MCF 10A (cell line): ENCODE measurements around the gene CAST. TPM values are rescaled to one million over a fixed set of nuclear protein-coding genes. Genes with fewer than 3 reads are reported as not detected.

Experiments used
- BruUV-seq: library from RNA; stranded (reverse); fragments of 400-500 nt; replicated peaks from 2 replicates; lab custom pipeline; 2021; lab: Mats Ljungman, UMichigan
- CTCF ChIA-PET: fragments of 300-600 bp; sonication (Branson Sonifier 250); formaldehyde crosslinking; extraction: SDS; loops from one replicate; lab custom pipeline; 2021; ENCODE audit warnings: antibody characterized with exemption, inconsistent platforms; lab: Yijun Ruan, JAX
- POLR2A ChIA-PET: fragments of 300-600, 350-650 bp; sonication (Branson Sonifier 250); formaldehyde crosslinking; extraction: SDS; loops from one replicate; lab custom pipeline; 2020; ENCODE audit warnings: antibody characterized with exemption, inconsistent platforms; lab: Yijun Ruan, JAX
- DNase-seq: peaks from one replicate; pipeline ENCODE4 v3.0.0-alpha.2; 2018; ENCODE audit not compliant: unreplicated experiment
- H3K27ac Mint-ChIP-seq: one replicate; pipeline ENCODE4 v1.8.0; 2022; ENCODE audit warnings: mild to moderate bottlenecking, low read depth, mixed read lengths; ENCODE audit not compliant: unreplicated experiment
- H3K27me3 Mint-ChIP-seq: one replicate; pipeline ENCODE4 v1.8.0; 2022; ENCODE audit warnings: mixed read lengths; ENCODE audit not compliant: insufficient read depth, unreplicated experiment
- H3K36me3 Mint-ChIP-seq: one replicate; pipeline ENCODE4 v1.8.0; 2022; ENCODE audit warnings: mild to moderate bottlenecking, moderate library complexity, mixed read lengths; ENCODE audit not compliant: insufficient read depth, unreplicated experiment
- H3K4me1 Mint-ChIP-seq: one replicate; pipeline ENCODE4 v1.8.0; 2022; ENCODE audit warnings: mixed read lengths; ENCODE audit not compliant: insufficient read depth, unreplicated experiment
- H3K4me3 Mint-ChIP-seq: one replicate; pipeline ENCODE4 v1.8.0; 2022; ENCODE audit warnings: mild to moderate bottlenecking, moderate library complexity, mixed read lengths; ENCODE audit not compliant: unreplicated experiment
- H3K9me3 Mint-ChIP-seq: one replicate; pipeline ENCODE4 v1.8.0; 2022; ENCODE audit warnings: mixed read lengths; ENCODE audit not compliant: unreplicated experiment
- intact Hi-C: fragments of 100-400 bp; cut with micrococcal nuclease; formaldehyde crosslinking; loops from 2 replicates; pipeline ENCODE4 v1.14.1; 2022
- total RNA-seq: library from RNA; stranded (reverse); gene quantifications from 2 replicates; pipeline ENCODE4 v1.2.3, GENCODE V29; 2022
- TF ChIP-seq, protein P1 (sequence below): fragments of 200-600 bp; IDR thresholded peaks from one replicate; pipeline ENCODE4 v1.8.0; 2022; ENCODE audit warnings: antibody characterized with exemption, mild to moderate bottlenecking; ENCODE audit not compliant: unreplicated experiment

Gene CAST
- total RNA-seq, 1 experiment from 2014 or later, result 351 TPM

- Mint-ChIP-seq H3K4me1 (peaks cover 12% of the 10 kb centered on the region), H3K27me3 (no peaks in the 10 kb centered on the region), H3K9me3 (no peaks in the 10 kb centered on the region), H3K4me3 (no peak overlapping the region), H3K27ac (no peak overlapping the region), H3K36me3 (peaks cover 72% of the 10 kb centered on the region)
- BruUV-seq, result no TSS peak
- POLR2A ChIA-PET, result interaction anchor here (0.6 to 2.2 kb wide), 6 partner anchors 10 to 115 kb away, joined by 3 to 7 read pairs (median 4); no protein-coding TSS in a partner anchor
- intact Hi-C loops, result loop anchor here (1.0 to 5.0 kb wide), 3 partner anchors 42 to 115 kb away; no protein-coding TSS in a partner anchor
- TF ChIP-seq, protein P1, sequence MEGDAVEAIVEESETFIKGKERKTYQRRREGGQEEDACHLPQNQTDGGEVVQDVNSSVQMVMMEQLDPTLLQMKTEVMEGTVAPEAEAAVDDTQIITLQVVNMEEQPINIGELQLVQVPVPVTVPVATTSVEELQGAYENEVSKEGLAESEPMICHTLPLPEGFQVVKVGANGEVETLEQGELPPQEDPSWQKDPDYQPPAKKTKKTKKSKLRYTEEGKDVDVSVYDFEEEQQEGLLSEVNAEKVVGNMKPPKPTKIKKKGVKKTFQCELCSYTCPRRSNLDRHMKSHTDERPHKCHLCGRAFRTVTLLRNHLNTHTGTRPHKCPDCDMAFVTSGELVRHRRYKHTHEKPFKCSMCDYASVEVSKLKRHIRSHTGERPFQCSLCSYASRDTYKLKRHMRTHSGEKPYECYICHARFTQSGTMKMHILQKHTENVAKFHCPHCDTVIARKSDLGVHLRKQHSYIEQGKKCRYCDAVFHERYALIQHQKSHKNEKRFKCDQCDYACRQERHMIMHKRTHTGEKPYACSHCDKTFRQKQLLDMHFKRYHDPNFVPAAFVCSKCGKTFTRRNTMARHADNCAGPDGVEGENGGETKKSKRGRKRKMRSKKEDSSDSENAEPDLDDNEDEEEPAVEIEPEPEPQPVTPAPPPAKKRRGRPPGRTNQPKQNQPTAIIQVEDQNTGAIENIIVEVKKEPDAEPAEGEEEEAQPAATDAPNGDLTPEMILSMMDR, result peak; percentile 34
- DNase-seq, result no peak
- CTCF ChIA-PET, result interaction anchor here (0.6 to 4.4 kb wide), 5 partner anchors 9 to 1178 kb away, joined by 3 to 32 read pairs (median 4); no protein-coding TSS in a partner anchor
These were observed 67.0 kb downstream of the CAST start for GRCh38 chr5:96729156-96729555.

DNA sequence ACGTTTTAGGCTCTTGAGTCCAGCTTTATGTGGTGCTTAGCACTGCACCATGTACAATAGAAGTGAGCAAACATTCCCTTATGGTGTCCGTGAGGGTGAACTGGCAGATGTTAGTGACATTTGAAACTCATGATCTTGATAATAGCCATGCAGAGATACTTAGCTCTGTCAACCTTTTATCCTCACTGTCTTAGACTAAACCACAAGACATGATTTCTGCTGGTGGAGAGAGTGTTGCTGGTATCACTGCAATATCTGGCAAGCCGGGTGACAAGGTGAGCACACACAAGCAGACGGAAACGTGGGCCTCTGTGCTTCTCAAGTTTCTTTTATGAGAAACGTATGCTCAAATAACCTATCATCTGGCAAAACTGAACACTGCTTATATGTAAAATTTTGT lies 68.4 kb downstream of the CAST start:
- DNase-seq, result no peak
- H3K27me3 Mint-ChIP-seq, result no peaks in the 10 kb centered on the region
- no peak overlapping the region for H3K4me3 Mint-ChIP-seq
- BruUV-seq, result no TSS peak
- CTCF ChIA-PET, result interaction anchor here (0.6 to 4.4 kb wide), 9 partner anchors 24 to 281 kb away, joined by 3 to 32 read pairs (median 4); no protein-coding TSS in a partner anchor
- TF ChIP-seq, protein P1, result no peak
- H3K4me1 Mint-ChIP-seq, result peaks cover 24% of the 10 kb centered on the region
- POLR2A ChIA-PET, result interaction anchor here (1.2 to 1.9 kb wide), 2 partner anchors 24 to 65 kb away, joined by 3 to 5 read pairs; no protein-coding TSS in a partner anchor
- no peak overlapping the region for H3K27ac Mint-ChIP-seq
- intact Hi-C loops, result no loop called here
- H3K9me3 Mint-ChIP-seq, result no peaks in the 10 kb centered on the region
- peaks cover 60% of the 10 kb centered on the region for H3K36me3 Mint-ChIP-seq

- Mint-ChIP-seq H3K4me3 (no peak overlapping the region), H3K27me3 (no peaks in the 10 kb centered on the region), H3K9me3 (no peaks in the 10 kb centered on the region), H3K27ac (no peak overlapping the region), H3K4me1 (peaks cover 27% of the 10 kb centered on the region), H3K36me3 (peaks cover 75% of the 10 kb centered on the region)
- CTCF ChIA-PET, result interaction anchor here (0.6 to 2.7 kb wide), 8 partner anchors 10 to 120 kb away, joined by 3 to 17 read pairs (median 5); no protein-coding TSS in a partner anchor
- POLR2A ChIA-PET, result interaction anchor here (0.6 to 1.7 kb wide), 12 partner anchors 8 to 120 kb away, joined by 3 to 8 read pairs (median 4); no protein-coding TSS in a partner anchor
- intact Hi-C loops, result no loop called here
- BruUV-seq, result no TSS peak
- DNase-seq, result peak; percentile 85
- TF ChIP-seq, protein P1, result no peak
These were observed 71.8 kb downstream of the CAST start for GRCh38 chr5:96733771-96734500.

GRCh38 chr5:96734871-96735325 lies 72.7 kb downstream of the CAST start:
- CTCF ChIA-PET, result interaction anchor here (1.5 to 2.7 kb wide), 3 partner anchors 9 to 121 kb away, joined by 8 to 17 read pairs (median 9); no protein-coding TSS in a partner anchor
- DNase-seq, result peak; percentile 19
- peaks cover 27% of the 10 kb centered on the region for H3K4me1 Mint-ChIP-seq
- intact Hi-C loops, result no loop called here
- no peaks in the 10 kb centered on the region for H3K27me3 Mint-ChIP-seq
- no peaks in the 10 kb centered on the region for H3K9me3 Mint-ChIP-seq
- no peak overlapping the region for H3K4me3 Mint-ChIP-seq
- TF ChIP-seq, protein P1, result no peak
- peaks cover 75% of the 10 kb centered on the region for H3K36me3 Mint-ChIP-seq
- BruUV-seq, result no TSS peak
- POLR2A ChIA-PET, result interaction anchor here (0.6 to 1.7 kb wide), 6 partner anchors 10 to 121 kb away, joined by 3 to 5 read pairs (median 4); no protein-coding TSS in a partner anchor
- no peak overlapping the region for H3K27ac Mint-ChIP-seq
